ENCODE results near the gene POU2F2. TPM values are rescaled to one million over a fixed set of nuclear protein-coding genes. Genes with fewer than 3 reads are reported as not detected.

Gene POU2F2
- total RNA-seq, result 1 to 10 TPM in 3 of 6 experiments, under 1 TPM in 3; 0.18 to 3.0 (median 1.00) TPM
- long read RNA-seq, result 0 reads

DNA sequence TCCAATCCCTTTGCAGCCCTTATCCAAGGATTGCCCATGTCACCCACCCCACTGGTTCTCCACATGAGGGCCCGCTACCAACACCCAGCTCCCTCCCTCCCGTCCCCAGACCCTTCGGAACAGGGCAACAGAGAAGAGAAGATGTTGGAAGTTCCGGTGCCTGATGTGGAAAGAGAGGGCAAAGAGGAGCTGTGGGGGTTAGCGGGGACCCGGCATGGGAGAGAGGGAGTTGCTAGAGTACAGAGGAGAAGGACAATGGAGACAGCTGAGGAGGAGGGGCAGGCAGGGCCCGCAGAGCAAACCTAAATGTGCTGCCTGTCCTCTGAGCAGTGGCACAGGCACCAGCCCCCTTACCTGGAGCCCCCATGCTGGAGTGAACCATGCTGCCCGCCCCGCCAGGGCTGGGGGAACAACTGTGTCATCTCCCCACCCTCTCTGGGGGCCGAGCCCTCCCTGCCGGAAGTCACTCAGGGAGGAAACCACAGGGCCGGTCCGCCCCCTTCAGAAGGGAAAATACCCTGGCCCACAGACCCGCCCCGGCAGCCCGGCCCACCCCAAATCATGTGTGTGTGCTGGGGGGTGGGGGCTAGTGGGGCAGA lies at the start of gene POU2F2:
POU2F2 (minus strand) TSS at position 417 of the 599 bp plus-strand sequence; CDS start at position 382, 35 bp downstream.
- H3K4me3 ChIP-seq, result peak within 1 kb of the TSS in 2 of 3 donors; percentile 6 to 33
- H3K4me1 ChIP-seq, result peaks cover 0 to 11% (median 0%) of the 10 kb centered on the region in 4 donors
- no peaks in the 10 kb centered on the region for H3K27me3 ChIP-seq
- WGBS (ENCODE audit: insufficient coverage, low coverage, low lambda C conversion rate, missing lambda C conversion rate), result 13% methylated on average over 9 of the region's 16 CpGs
- intact Hi-C loops (cut with DNase I), result loop anchor here (5.0 to 10.0 kb wide), 2 partner anchors 50 to 193 kb away; partner anchors contain the start of gene MEGF8 (in 1 of the 2)
- H3K27ac ChIP-seq, result no peak within 1 kb of the TSS
- H3K9me3 ChIP-seq, result no peaks in the 10 kb centered on the region
- DNase-seq (peak in 2 of 3 donors; percentile 69 to 71), ATAC-seq (peak; percentile 45 to 54 (median 47))
- no peaks in the 10 kb centered on the region for H3K36me3 ChIP-seq
- TF ChIP-seq, protein P1, sequence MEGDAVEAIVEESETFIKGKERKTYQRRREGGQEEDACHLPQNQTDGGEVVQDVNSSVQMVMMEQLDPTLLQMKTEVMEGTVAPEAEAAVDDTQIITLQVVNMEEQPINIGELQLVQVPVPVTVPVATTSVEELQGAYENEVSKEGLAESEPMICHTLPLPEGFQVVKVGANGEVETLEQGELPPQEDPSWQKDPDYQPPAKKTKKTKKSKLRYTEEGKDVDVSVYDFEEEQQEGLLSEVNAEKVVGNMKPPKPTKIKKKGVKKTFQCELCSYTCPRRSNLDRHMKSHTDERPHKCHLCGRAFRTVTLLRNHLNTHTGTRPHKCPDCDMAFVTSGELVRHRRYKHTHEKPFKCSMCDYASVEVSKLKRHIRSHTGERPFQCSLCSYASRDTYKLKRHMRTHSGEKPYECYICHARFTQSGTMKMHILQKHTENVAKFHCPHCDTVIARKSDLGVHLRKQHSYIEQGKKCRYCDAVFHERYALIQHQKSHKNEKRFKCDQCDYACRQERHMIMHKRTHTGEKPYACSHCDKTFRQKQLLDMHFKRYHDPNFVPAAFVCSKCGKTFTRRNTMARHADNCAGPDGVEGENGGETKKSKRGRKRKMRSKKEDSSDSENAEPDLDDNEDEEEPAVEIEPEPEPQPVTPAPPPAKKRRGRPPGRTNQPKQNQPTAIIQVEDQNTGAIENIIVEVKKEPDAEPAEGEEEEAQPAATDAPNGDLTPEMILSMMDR (IDR thresholded peaks at IDR 0.05), result no peak
- TF ChIP-seq POLR2A (IDR thresholded peaks at IDR 0.05), result no peak

DNA sequence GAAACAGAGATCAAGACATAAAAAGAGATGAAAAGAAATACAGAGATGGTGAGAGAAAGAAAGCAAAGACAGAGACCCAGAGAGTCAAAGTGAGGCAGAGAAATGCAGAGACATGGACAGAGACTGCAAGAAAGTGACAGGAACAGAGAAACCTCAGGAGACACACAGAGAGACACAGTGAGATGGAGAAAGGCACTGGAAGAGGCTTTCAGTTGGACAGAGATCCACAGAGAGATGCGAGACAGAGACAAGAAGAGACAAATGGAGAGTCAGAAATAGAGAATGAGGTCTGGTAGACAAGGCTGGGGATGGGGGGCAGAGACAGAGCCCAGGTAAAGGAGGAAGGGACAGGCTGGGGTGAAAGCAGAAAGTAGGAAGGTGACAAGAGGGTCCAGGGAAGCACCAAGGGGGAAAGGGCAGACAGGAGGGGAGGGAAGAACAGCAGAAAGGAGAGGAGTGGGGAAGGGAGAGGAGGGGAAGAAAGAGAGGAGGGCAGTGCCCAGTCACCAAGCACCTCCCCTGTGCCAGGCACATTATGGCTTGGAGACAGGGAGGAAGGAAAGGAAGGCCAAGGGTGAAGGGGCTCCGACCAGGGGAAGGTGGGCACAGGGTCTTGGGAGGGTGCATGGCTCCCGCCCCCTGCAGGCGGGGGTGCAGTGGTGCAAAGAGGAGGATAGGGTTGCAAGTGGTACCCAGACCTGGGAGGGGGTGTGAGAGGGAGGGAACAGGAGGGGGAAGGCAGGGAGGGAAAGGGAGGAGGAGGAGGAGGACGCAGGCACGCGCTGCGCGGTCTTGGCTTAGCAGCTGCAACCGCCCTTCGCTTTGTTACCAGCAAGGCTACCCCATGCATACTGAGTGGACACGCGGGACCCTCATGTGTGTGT lies 46.8 kb upstream of the POU2F2 start:
- no peak for ATAC-seq
- intact Hi-C loops (cut with DNase I), result no loop called here
- WGBS (ENCODE audit: insufficient coverage, low coverage, low lambda C conversion rate, missing lambda C conversion rate), result 6% methylated on average over 12 of the region's 13 CpGs

DNA sequence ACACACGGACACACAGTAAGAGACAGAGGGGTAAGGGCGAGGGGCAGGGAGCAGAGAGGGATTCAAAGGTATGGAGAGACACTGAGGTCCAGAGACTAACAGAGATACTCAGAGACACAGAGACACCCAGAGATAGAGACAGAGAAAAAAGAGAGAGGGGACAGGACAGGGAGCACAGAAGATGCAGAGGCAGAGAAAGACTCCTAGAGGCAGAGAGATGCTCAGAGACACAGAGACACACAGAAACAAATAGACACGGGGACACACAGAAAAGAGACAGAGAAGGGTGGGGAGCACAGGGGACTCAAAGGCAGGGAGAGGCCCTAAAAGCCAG lies 45.4 kb upstream of the POU2F2 start:
- Histone ChIP-seq H3K4me1 (no peaks in the 10 kb centered on the region), H3K9me3 (no peaks in the 10 kb centered on the region), H3K4me3 (no peak overlapping the region), H3K27me3 (peaks cover 0 to 12% of the 10 kb centered on the region in 2 donors), H3K36me3 (no peaks in the 10 kb centered on the region), H3K27ac (no peak overlapping the region)
- no peak for ATAC-seq
- no peak for DNase-seq
- intact Hi-C loops (cut with DNase I), result no loop called here
- WGBS (ENCODE audit: insufficient coverage, low coverage, low lambda C conversion rate, missing lambda C conversion rate), result 31% methylated on average over 3 of the region's 3 CpGs
- TF ChIP-seq, protein P1 (IDR thresholded peaks at IDR 0.05), result no peak
- no peak for TF ChIP-seq POLR2A (IDR thresholded peaks at IDR 0.05)

More for the DNA sequence above, 46.8 kb upstream of the POU2F2 start:
- Histone ChIP-seq H3K27ac (no peak overlapping the region), H3K4me3 (no peak overlapping the region), H3K9me3 (no peaks in the 10 kb centered on the region), H3K4me1 (no peaks in the 10 kb centered on the region), H3K27me3 (peaks cover 0 to 12% of the 10 kb centered on the region in 2 donors), H3K36me3 (no peaks in the 10 kb centered on the region)
- no peak for DNase-seq
- TF ChIP-seq POLR2A (IDR thresholded peaks at IDR 0.05), result no peak
- TF ChIP-seq, protein P1 (IDR thresholded peaks at IDR 0.05), result peak in 1 of 4 donors; percentile 9

DNA sequence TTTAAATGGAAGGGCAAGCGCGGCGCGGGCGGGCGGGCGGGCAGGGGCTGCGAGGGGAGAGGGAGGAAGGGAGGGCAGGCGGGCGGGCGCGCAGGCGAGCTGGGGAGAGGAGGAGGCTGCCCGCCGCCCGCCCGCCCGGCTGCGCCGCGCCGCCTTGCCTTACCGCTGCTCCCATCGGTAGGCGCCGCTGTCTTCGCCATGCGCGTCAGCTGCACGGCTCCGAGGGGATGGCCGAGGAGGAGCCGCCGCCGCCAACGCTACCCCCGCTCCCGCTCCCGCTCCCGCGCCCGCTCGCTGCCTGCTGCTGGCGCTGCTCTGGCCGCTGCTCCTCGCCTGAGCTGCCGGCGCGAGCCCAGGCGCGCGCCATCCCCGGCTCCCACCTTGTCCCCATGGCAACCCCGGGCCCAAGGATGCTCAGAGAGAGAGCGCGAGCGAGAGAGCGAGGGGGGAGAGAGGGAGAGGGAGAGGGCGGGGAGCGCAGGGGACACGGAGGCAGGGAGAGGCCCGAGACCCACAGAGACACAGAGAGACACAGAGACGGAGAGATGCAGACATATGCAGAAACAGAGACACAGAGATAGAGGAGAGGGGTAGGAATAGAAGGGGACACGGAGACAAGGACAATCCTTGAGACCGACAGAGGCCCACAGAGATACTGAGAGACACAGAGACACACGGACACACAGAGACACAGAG lies 44.9 kb upstream of the POU2F2 start:
- peak in 2 of 3 donors; percentile 72 to 73 for DNase-seq
- Histone ChIP-seq H3K36me3 (no peaks in the 10 kb centered on the region), H3K9me3 (no peaks in the 10 kb centered on the region), H3K27ac (no peak overlapping the region), H3K4me3 (peak overlapping the region in 2 of 3 donors; percentile 6 to 35), H3K27me3 (peaks cover 0 to 12% of the 10 kb centered on the region in 2 donors), H3K4me1 (no peaks in the 10 kb centered on the region)
- TF ChIP-seq, protein P1 (IDR thresholded peaks at IDR 0.05), result peak in 3 of 4 donors; percentile 39 to 51 (median 44)
- no peak for TF ChIP-seq POLR2A (IDR thresholded peaks at IDR 0.05)
- ATAC-seq, result peak; percentile 80 to 90 (median 85)
- intact Hi-C loops (cut with DNase I), result no loop called here
- WGBS (ENCODE audit: insufficient coverage, low coverage, low lambda C conversion rate, missing lambda C conversion rate), result under 1% methylated on average over 14 of the region's 66 CpGs
